ENCODE data around the gene RBBP4.
"Not testable (repeated sequence)": the region's sequence is repeated elsewhere in the genome, so short reads cannot be mapped to it uniquely, and the experiment has no call there.

RBBP4 gene

DNA sequence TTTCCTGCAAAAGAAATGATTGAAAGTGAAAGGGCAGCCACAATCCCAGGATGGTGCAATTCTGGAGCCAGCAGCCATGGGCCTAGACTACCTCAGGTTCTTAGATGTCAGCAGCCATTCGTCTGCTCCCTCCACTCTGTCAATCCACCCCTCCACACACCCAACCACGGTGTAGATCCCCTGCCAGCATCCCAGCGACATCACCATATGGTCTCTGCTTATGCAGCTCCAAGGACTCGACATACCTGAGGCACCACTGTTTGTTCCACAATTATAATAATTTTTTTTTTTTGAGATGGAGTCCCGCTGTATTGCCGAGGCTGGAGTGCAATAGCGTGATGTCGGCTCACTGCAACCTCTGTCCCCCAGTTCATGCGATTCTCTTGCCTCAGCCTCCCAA is 45.0 kb downstream of the RBBP4 start:
- no peak for DNase-seq

DNA sequence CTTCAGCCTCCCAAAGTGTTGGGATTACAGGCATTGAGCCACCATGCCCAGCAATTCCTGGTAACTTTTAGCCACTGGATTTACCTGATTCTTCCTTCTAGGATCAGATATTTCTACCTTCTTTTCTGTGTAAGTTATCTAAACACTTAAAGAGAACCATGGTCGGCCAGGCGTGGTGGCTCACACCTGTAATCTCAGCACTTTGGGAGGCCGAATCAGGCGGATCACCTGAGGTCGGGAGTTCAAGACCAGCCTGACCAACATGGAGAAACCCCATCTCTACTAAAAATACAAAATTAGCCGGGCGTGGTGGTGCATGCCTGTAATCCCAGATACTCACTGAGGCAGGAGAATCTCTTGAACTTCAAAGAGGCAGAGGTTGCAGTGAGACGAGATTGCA is 46.0 kb downstream of the RBBP4 start:
- not testable (repeated sequence) for DNase-seq

DNA sequence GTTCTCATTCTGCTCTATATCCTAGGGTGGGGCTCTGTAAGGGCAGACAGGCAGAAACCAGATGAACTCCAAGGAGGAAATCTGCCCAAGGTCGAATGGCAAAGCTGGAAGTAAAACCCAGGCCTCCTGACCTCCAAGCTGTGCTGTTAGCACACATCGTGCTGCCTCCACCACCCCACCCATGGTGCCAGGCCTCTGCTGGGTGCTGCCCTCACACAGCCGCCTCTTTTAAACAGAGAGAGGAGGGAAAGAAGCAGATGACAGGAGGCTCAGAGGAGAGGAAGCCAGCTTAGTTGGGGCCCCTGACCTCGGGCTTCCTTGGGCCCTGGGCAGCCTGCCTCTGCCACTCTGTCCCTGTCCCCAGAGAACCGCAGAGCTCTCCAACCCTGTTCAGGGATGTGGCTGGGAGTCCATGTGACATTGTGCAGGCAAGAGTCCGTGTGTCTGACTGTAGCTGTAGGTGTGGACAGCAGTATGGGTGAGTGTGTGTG is 50.5 kb downstream of the RBBP4 start:
- no peak for DNase-seq

DNA sequence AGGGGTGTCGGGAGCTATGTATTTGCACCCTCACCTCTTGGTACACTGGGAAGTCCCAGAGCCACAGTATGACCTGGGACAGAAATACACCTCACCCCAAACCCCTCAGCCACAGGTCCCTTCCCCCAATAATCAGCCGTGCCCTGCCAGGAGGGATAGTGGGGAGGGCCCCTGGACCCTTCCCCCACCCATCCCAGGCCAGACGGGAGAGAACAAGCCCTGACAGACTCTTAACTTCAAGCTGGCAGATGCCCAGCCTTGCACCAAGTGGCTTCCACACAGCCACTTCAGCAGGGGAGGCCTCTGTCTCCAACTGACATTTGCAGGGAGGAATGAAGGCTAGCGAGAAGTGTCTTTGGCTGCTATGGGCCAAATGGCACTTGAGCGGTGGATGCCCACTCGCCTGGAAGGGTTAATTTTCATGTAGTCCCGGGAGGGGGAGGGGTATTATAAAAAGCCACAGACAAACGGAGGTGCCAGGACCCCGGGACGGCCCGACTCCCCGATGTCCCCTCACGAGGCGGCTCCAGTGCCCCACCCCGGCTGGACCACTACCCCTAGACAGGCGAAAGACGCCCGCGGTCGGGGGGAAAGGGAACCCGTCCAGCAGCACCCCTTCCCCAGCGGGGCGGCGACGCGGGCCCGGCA is 51.1 kb downstream of the RBBP4 start:
- DNase-seq, result peak; percentile 37

DNA sequence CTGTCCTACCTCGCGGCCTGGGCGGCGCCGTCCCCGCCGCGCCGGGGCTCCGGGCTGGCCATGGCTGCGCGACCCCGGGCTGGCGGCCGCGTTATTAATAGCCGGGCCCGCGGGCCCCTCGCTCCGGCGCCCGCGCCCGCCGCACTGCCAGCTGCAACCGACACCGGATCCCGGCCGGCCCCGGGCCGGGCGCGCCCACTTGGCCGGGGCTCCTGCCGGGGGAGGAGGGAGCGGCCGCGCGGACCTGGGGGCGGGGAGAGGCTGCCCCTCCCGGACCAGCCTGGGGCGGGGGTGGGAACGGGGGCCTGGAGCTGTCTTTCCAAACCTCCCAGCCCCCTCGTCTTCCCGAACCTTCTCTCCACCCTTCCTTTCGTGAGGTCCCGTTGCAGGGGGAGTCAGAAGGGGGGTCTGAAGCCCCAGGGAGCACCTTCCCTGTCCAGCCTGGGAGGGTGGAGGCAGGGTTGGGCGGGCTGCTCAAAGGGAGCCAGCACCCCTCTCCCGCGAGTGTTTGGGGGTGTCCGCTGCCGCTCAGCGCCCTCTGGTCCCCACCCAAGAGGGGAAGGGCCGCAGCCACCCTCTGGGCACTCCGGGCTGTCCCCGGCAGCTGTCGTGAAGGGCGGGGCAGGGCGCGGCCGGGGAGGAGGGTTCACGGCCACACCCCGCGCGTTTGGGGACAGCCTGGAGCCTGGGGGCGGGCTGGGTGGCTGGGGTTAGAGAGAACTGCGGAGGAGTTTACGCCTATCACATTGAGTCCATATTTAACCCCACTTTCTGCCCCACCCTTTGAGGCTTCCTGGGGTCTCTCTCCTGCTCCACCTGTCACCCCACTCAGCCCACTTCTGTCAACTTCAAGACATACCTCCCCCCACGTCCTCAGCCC is 51.8 kb downstream of the RBBP4 start, which contains the start of gene SYNC:
Gene SYNC, minus strand, starts transcription at position 172 of the 880 bp plus-strand sequence. Its CDS starts 110 bp downstream, at position 62.
- no peak for DNase-seq

DNA sequence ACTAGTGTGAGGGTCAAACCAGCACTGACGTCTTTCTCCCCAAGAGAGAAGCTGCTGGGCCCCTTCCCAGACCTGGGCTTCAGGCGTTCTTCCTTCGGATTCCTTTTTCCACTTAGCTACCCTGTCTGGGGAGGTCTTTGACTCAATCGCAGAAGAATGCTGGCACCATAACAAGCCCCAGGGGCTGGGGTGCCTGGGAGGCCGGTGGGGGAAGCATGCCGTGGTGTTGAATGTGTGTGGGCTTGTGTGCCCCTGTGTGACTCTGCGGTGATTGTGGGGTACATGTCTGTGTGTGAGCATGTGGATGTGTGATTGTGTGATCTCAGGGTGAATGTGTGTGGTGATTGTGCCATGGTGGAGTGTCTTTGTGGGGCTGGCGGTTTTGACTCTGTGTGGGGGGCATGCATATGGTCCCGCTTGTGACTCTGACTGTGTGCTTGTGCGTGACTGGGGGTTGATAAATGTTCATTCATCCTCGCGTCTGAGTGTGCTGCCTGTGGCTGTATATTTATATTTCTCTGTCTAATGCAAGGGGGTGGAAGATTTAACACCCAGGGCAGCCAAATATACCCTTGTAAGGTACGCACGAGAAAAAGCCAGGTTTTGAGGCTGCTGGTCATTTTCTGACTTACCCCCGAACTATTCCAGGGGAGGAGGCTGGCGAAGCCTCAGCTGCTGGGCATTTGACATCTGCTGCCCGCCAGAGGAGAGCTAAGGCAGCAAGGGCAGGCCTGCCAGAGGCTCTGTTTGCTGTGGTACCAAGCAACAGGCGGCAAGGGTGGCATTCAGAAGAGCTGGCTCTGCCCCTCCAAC is 52.7 kb downstream of the RBBP4 start:
- no peak for DNase-seq

DNA sequence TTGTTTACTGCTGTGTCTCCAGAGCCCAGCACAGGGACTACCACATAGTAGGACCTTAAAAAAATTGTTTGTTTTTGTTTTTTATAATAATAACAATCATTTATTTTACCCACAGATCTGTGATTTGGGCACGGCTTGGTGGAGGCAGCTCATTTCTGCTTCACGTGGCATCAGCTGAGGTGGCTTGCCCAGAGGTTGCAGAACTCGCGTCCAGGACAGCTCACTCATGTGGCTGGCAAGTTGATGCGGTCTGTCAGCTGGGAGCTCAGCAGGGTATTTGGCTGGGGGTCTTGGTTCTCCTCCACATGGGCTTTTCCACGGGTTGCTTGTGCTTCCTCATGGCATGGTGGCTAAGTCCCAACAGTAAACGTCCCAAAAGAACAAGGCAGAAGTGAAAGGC is 54.5 kb downstream of the RBBP4 start:
- DNase-seq, result no peak

DNA sequence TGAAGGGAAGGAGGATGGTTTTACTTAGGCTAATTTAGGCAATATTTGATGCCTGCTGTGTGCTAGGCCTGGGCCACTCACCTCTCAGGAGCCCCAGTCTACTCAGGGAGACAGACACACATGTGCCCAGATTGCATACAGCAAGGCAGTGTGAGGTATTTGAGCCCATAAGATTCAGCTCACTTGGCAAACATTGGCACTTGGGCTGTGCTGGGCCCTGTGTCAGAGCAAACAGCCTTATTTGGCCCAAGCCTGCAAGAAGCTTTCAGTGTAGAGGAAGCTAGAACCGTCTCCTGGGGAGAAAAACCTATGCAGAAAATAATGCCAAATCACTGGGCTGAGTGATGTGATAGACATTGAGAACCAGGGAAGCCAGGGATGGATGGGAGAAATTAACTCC is 55.5 kb downstream of the RBBP4 start:
- no peak for DNase-seq

DNA sequence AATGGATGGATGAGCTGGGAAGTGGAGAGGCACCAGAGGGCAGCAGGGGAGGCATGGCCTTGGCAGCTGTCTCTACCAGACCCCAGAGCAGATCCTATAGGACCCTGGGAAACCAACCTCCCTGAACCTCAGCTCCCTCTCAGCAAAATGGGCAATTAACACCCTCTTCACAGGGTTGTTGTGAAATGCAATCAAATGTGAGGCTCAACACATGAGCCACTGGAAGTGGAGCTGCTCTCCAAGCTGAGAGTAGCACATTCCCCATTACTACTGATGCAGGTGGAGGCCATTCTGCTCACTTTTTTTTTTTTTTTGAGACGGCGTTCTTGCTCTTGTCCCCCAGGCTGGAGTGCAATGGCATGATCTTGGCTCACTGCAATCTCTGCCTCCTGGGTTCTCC is 58.1 kb downstream of the RBBP4 start:
- no peak for DNase-seq

DNA sequence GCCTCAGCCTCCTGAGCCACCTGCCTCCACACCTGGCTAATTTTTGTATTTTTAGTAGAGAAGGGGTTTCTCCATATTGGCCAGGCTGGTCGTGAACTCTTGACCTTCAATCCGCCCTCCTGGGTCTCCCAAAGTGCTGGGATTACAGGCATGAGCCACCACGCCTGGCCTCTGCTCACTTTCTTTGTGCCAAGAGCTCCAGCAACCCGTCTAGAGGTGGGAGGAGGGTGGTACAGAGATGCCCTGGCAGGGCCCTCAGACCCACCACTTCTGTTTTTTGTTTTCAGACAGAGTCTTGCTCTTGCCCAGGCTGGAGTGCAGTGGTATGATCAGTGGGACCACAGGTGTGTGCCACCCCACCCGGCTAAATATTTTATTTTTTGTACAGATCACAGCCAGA is 58.5 kb downstream of the RBBP4 start:
- DNase-seq, result no peak

DNA sequence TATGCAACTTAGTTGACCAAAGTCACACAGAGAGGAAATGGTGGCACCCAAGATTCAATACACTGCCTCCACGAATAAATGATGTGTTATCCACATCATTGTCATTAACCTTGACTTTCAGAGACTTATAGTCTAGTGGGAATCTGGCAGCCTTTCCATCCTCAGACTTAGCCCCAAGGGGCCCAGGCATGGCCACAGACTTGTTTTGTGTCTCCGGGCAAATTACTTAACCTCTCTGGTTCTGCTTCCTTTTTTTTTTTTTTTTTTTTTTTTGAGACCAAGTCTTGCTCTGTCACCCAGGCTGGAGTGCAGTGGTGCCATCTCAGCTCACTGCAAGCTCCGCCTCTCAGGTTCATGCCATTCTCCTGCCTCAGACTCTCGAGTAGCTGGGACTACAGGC is 60.2 kb downstream of the RBBP4 start:
- not testable (repeated sequence) for DNase-seq

DNA sequence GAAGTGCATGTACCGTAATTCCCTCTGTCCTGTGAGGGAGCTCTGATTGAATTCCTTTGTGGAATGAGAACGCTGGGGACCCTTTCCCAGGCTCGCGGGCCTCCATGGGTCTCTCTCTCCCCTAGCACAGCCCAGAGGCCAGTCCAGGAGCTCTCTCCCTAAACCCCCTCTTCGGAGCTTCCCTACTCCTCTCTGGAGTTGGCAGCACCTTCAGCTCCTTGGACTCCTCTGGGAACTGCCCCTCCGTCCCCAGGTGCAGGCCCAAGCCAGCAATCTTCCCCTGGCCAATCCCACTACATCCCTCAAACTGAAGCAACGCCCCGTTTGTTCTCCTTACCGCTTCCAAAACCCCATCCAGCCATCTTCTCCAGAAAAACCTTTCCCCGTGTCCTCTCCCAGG is 62.1 kb downstream of the RBBP4 start:
- no peak for DNase-seq

DNA sequence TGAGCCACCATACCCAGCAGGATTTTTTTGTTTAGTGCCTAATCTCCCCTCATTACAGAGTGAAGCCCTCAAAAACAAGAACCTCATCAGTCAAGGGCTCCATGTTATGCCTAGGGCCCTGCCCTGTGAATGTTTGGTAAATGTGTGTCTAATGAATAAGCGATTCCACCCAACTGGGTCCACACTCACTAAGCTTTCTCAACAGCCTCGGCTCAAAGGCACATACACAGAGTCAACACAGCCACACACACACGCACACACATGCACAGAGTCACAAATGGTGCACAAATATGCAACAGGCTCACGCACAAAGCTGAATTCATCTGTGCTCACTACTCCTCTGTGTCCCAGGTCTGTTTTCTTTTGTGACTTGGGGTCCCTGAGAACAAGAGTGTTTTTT is 63.3 kb downstream of the RBBP4 start:
- no peak for DNase-seq

DNA sequence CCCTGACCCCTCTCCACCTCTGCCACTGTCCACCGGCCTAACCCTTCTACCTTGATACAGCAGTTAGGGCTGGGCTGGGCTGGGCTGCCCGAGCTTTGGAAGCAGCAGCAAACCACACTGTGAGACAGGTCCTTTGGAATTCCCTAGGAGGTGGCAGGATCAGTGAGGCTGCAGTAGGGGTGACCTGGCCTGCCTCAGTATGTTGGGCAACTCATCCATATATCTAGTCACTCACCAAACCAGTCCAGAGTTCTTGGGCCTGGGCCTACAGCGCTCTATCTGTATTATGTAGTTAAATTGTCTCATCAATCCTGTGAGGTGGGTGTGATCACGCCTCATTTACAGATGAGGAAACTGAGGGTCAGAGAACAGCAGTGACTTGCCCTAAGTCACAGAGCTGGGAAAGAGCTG is 64.9 kb downstream of the RBBP4 start:
- DNase-seq, result no peak

DNA sequence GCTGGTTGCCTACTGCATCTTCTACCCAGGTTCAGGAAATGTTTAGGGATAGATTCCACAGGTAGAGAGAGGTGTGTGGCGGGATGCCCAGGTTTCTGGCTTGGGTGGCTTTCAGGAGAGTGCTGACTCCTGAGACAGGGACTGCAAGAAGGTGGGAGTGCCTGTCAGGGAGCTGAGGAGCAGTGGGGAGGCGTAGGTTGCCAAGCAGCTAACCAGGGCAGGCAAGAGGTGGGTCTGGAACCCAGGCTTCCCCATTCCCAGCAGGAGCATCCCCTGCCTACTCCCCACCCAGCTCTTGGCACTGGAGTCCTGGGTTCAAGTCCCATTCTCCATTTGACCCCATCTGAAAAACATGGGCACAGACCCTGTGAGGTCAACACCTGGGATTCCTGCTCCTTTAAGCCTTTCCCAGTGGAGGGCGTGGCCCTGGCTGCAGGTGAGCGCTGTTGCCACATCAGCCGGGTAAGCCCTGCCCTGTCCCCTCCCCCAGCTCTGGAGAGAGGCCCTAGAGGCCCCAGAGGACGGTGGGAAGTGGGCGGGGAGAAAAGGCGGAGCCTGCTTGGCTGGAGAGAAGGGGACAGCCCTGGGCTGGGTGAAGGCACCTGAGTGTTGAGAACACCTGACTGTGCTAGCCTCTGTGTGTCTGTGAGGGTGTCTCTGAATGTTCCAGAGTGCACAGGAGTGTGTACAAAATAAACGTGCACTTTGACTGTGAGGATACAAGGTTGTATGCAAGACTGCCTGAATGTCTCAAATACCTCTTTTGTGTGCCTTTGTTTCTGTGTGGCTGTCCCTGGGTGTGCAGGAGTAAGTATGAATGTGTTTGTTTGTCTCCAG is 65.5 kb downstream of the RBBP4 start:
- peak; percentile 97 for DNase-seq

DNA sequence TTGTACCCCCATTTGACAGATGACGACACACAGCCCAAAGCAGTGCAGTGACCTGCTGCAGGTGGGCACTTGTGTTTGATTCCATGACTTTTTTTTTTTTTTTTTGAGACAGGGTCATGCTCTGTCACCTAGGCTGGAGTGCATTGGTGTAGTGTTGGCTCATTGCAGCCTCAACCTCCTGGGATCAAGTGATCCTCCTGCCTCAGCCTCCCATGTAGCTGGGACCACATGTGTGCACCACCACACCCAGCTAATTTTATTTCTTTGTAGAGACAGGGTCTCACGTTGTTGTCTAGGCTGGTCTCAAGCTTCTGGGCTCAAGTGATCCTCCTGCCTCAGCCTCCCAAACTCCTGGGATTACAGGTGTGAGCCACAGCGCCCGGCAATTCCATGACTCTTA is 66.5 kb downstream of the RBBP4 start:
- no peak for DNase-seq

DNA sequence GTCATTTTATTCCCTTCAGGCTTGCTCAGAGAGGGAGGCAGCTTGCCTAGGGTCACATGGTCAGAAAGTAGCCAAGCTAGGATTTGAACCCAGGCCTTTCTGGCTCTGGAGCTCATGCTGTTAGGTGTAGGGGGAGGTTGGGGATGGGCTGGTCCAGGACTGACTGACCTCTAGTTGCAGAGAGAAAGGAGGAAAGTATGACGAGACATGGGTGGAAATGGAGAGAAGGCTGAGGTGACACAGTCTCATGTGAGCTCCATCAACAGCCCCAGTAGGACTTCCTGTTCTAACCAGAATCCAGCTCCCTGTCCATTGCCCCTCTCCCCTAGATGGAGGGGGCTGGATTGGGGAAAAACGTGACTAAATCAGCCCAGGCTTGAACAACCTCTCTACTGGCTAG is 67.0 kb downstream of the RBBP4 start:
- DNase-seq, result no peak

DNA sequence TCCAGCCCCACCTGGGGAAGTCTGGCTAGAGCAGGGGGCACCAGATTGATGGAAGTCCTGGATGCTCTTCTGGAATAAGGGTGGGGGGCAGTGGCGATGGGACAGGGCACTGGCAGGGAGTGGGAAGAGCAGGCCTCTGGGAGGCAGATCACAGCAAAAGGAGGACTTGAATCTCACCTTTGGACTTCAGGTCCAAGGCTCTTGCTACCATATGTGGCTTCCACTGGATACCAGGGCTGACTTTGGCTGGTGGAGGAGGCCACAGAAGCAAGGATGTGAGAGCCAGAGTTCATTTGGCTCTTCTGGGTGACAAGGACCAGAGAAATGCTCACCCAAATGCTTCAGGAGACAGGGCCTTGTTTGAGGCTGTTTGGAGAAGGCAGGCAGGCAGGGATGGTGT is 67.5 kb downstream of the RBBP4 start:
- no peak for DNase-seq

DNA sequence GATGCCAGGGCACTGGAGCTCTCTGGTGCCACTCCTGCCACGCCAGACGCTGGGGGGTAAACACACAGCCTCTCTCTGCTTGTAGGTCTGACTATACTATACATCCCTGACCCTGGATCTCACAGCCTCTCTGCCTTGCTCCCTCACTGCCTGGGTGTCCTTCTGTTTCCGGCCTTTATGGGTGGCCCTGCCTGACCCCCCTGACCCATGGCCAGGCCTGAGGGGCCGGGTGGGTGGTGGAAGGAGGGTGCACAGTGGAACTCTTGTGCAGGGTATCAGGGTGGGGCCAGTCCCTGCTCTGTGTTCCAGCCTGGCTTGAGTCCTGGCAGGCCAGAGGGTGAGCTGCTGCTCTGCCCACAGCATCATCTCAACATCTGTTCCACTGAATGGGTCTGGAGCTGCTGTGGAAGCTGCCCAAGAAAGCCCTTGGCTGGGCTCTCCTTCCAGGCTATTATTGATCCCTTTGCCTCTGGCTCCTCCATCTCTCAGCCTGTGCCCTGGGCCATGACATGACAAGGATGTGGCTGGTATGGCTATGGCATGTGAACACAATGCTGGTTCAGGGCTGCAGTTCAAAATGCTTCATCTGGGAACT is 68.8 kb downstream of the RBBP4 start:
- DNase-seq, result no peak

DNA sequence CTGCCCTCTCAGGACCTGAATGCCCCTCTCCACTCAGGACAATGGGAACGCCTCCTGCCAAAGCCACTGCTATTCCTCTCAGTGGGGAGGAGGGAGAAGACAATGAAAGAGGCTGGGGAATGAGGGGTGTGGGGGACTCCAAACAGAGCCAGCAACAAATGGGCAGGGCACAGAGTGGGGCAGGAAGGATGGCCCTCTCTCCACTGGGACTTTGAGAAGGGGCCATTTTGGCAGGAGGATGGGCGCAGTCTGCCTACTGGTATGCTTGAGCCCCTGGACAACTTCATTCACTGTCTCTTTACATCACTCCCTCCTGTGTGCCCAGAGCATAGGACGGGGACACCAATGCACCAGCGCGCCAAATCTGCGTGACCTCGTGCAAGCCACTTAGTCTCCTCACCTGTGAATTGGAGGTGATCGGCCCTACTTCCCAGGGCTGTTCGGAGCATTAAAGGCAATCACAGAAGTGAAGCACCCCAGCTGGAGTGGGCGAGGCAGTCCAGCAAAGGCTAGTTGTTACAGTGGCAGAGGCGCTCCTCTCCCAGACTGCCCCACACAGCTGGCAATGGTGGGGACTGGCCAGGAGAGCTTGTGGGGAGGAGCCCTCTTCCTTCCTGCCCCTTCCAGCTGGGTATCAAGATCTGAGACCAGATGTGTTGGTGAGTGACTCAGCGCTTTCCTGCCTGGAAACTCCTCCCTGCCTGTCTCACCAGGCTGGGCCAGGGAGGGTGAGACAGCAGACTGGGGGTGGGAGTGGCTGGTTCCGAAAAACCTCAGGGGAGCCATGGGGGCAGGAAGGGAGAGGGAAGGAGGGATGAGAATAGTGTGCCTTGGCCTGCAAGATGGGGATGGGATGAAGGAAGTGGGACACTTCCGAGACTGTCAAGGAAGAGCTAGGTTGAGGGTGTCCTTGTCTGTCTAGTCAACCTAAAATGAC is 73.9 kb downstream of the RBBP4 start:
- DNase-seq, result no peak

DNA sequence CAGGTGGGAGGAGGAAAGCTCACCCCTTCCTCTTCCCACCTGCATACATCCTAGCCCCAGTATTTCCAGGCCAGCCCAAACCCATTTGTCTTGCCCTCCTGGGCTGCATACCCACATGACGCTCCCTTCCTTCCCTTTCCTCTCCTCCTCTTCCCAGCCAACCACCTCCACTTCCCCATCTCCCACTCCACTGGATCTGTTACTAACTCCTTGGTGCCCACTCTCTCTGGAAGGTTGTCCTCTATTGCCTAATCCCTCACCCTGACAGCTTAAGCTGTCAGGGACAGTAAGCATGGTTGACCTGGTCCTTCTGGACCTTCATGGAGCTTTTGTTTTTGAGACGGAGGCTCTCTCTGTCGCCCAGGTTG is 74.6 kb downstream of the RBBP4 start:
- DNase-seq, result no peak
